GM15510 (cell line): Measurements from ENCODE around the gene CDC37L1.
A peak's percentile ranks its signal among the peaks of the same experiment; 100 is the strongest.

ENCODE experiments used
- POLR2A ChIP-seq: IDR thresholded peaks from 3 replicates; pipeline ENCODE4 v1.6.1; 2011; ENCODE audit warnings: borderline replicate concordance; ENCODE audit not compliant: insufficient read length; ENCODE audit errors: extremely low read depth

Gene CDC37L1

GRCh38 chr9:4727593-4727992 lies 48.2 kb downstream of the CDC37L1 start:
- TF ChIP-seq POLR2A, result no peak

GRCh38 chr9:4732890-4733289 lies 53.5 kb downstream of the CDC37L1 start:
- no peak for TF ChIP-seq POLR2A

GRCh38 chr9:4734150-4734549 lies 54.8 kb downstream of the CDC37L1 start:
- TF ChIP-seq POLR2A, result no peak

GRCh38 chr9:4738866-4739586 lies 59.7 kb downstream of the CDC37L1 start:
- TF ChIP-seq POLR2A, result no peak

GRCh38 chr9:4739587-4740387 lies 60.4 kb downstream of the CDC37L1 start:
- TF ChIP-seq POLR2A, result no peak

GRCh38 chr9:4740388-4740637 lies 60.9 kb downstream of the CDC37L1 start:
- TF ChIP-seq POLR2A, result no peak

GRCh38 chr9:4740638-4741364 lies 61.4 kb downstream of the CDC37L1 start, which contains the start of gene AK3:
Gene AK3, minus strand, starts transcription at chr9:4741202. Its CDS starts 115 bp downstream, at chr9:4741087.
- peak; percentile 96 for TF ChIP-seq POLR2A

GRCh38 chr9:4741365-4742089 lies 62.2 kb downstream of the CDC37L1 start:
- peak; percentile 50 for TF ChIP-seq POLR2A

- no peak for TF ChIP-seq POLR2A
Observed at GRCh38 chr9:4742246-4742645, 62.9 kb downstream of the CDC37L1 start.

GRCh38 chr9:4743131-4743875 lies 63.9 kb downstream of the CDC37L1 start:
- TF ChIP-seq POLR2A, result no peak

GRCh38 chr9:4746278-4747030 lies 67.1 kb downstream of the CDC37L1 start:
- TF ChIP-seq POLR2A, result no peak

GRCh38 chr9:4748612-4749011 lies 69.2 kb downstream of the CDC37L1 start:
- no peak for TF ChIP-seq POLR2A

- TF ChIP-seq POLR2A, result no peak
Observed at GRCh38 chr9:4750023-4750673, 70.8 kb downstream of the CDC37L1 start.
